Aorta (tissue), 5 donors: ENCODE data around the gene RIN3. TPM values are rescaled to one million over a fixed set of nuclear protein-coding genes. Genes with fewer than 3 reads are reported as not detected.

Experiments
- ATAC-seq: fragments of 200-7000 bp; cut with Tn5 transposase; one replicate; pipeline ENCODE4 v1.9.1; 2022; ENCODE audit warnings: moderate library complexity; ENCODE audit not compliant: low FRiP score
- DNase-seq, 2 donors: peaks; one replicate each; pipeline ENCODE4 v3.0.0-alpha.2; 2020
- H3K27ac ChIP-seq, 2 donors: one replicate each; pipeline ENCODE4 v1.5.1; 2013; ENCODE audit warnings: low read length in 2 of 2, mild to moderate bottlenecking in 2 of 2, moderate library complexity in 2 of 2, control low read depth in 1 of 2, inconsistent platforms in 1 of 2, low read depth in 1 of 2
- H3K27me3 ChIP-seq, 2 donors: one replicate each; pipeline ENCODE4 v1.6.1; 2013; ENCODE audit warnings: control low read depth in 1 of 2, low read length in 1 of 2, mild to moderate bottlenecking in 1 of 2, moderate library complexity in 1 of 2; ENCODE audit not compliant: insufficient read depth in 2 of 2, control insufficient read depth in 1 of 2
- H3K36me3 ChIP-seq, 2 donors: one replicate each; pipeline ENCODE4 v1.6.1; 2013; ENCODE audit warnings: control low read depth in 1 of 2, low read length in 1 of 2, mild to moderate bottlenecking in 1 of 2; ENCODE audit not compliant: insufficient read depth in 2 of 2, control insufficient read depth in 1 of 2
- H3K4me1 ChIP-seq, 2 donors: one replicate each; pipeline ENCODE4 v1.6.1; 2013; ENCODE audit warnings: low read length in 2 of 2, control low read depth in 1 of 2, mild to moderate bottlenecking in 1 of 2, moderate library complexity in 1 of 2; ENCODE audit not compliant: insufficient read depth in 2 of 2, control insufficient read depth in 1 of 2
- H3K4me3 ChIP-seq, 2 donors: one replicate each; pipeline ENCODE4 v1.5.1; 2013; ENCODE audit warnings: low read length in 2 of 2, control low read depth in 1 of 2, mild to moderate bottlenecking in 1 of 2
- H3K9me3 ChIP-seq: one replicate; pipeline ENCODE4 v1.6.1; 2013; ENCODE audit warnings: mild to moderate bottlenecking, low read length; ENCODE audit not compliant: control insufficient read depth
- WGBS, 2 donors: extraction: QIAGEN DNeasy Blood & Tissue Kit; methylation state at CpG; one replicate each; pipeline ENCODE4 v1.1.7; 2013; 5-methylcytosine and 5-hydroxymethylcytosine counted together
- intact Hi-C, 2 donors: fragments of 100-400 bp; cut with DNase I; formaldehyde crosslinking; loops; one replicate each; pipeline versions ENCODE4 v1.14.2 to v1.15.0; 2022
- polyA plus RNA-seq, 2 donors: library from polyadenylated mRNA; stranded (reverse); fragments of 200-250 nt; gene quantifications; one replicate each; pipeline ENCODE4 v1.2.3, GENCODE V29; 2013
- total RNA-seq, 2 donors: library from RNA; stranded (reverse); fragmentation: NEBNext Ultra II Directional; extraction: Animal tissue kit (Norgen Biotek cat#: 25700); gene quantifications; one replicate each; pipeline ENCODE4 v1.2.1, GENCODE V29; 2021
- donor health status: healthy with polysubstance abuse.
- donor health status: Bipolar disorder and iron deficiency.
- donor health status: DM: no; HTN: no; CAD: no.
- donor health status: DM: no; HTN: no; CAD: no.
- donor health status: DM: yes; HTN: yes; CAD: no.

The RIN3 gene
- total and polyA plus RNA-seq, 4 donors, result 10.5 to 53.8 (median 30.1) TPM

DNA sequence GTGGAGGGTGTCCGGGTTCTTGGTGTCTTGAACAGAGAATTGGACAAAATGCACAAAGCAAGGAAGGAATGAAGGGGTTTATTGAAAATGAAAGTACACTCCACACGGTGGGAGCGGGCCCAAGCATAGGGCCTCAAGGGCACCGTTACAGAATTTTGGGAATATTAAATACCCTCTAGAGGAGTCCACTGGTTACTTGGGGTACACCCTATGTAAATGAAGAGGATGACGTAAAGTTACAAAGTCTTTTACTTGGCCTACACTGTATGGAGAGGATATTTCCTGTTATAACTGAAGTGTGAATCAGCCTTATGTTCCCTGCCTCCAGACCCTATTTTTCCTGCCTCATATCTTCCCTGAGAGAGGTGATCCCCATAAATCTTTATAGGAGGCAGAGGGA, 102.6 kb downstream of the RIN3 start:
- Histone ChIP-seq H3K27ac (no peak overlapping the region), H3K27me3 (no peaks in the 10 kb centered on the region), H3K36me3 (no peaks in the 10 kb centered on the region), H3K4me1 (no peaks in the 10 kb centered on the region), H3K9me3 (no peaks in the 10 kb centered on the region), H3K4me3 (no peak overlapping the region)
- ATAC-seq, result no peak
- WGBS, 2 donors, result 94 to 95% methylated on average over 5 of the region's 5 CpGs
- no peak for DNase-seq
- intact Hi-C loops, result no loop called here

DNA sequence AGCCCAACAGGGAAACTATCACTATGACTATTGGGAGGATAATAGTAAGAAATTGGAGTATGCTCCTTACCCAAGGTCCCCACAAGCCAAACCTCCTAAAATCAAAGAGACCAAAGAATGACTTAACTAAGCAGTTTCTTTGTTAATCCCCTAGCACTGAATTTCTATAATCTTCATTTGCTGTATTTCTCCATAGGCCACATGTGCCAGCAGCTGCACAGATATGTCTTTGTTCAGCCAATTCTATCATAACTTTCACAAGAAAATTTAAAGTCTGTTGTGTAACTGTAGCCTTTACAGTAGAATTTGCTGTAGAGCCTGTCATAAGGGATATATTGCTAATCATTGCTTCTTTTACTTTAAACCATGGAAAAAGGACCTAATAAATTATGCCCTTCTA, 104.0 kb downstream of the RIN3 start:
- Histone ChIP-seq H3K36me3 (peaks cover 0 to under 1% of the 10 kb centered on the region in 2 donors), H3K27ac (no peak overlapping the region), H3K27me3 (peaks cover 0 to 1% of the 10 kb centered on the region in 2 donors), H3K4me1 (no peaks in the 10 kb centered on the region), H3K4me3 (no peak overlapping the region), H3K9me3 (peaks cover 2% of the 10 kb centered on the region)
- ATAC-seq (no peak), DNase-seq (no peak)
- intact Hi-C loops, result no loop called here

DNA sequence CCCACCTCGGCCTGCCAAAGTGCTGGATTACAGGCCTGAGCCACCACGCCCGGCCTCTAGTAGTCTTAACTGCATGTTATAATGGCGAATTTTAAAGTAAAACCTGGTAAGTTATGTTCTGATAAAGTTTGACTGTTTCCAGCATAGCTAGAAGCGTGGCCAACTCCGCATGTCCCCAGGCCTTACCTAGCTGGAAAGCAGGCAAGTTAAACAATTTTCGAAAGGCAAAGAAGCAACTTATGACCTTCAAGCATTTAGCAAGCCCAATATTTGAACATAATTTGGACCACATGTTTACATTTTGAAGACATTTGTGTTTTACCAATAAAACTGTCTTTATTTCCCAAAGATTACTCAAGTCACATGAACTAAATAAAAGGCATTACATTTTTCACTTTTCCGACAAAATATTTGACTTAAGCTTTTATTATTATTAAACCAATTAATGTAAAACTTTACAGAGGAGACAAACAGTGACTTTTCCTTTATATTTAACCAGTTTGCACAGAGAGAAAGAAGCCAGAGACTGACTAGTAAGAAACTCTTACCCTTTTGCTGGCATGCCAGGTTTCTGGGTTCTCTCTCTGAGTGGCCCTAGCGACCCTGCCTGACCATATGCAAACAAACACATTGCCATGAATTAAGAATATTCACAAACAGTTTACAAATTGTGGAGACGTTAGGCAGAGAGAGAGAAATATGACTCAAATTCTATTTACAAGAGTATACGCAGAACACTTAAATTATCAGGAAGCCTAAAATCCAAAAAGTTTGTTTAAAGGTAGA, 106.3 kb downstream of the RIN3 start:
- H3K27ac ChIP-seq, result no peak overlapping the region
- DNase-seq, result no peak
- H3K9me3 ChIP-seq, result peaks cover 2% of the 10 kb centered on the region
- peaks cover 0 to 9% of the 10 kb centered on the region in 2 donors for H3K36me3 ChIP-seq
- peaks cover 0 to 1% of the 10 kb centered on the region in 2 donors for H3K27me3 ChIP-seq
- 90 to 92% methylated on average over 11 of the region's 11 CpGs for WGBS, 2 donors
- H3K4me1 ChIP-seq, result no peaks in the 10 kb centered on the region
- H3K4me3 ChIP-seq, result no peak overlapping the region
- intact Hi-C loops, result no loop called here
- no peak for ATAC-seq

DNA sequence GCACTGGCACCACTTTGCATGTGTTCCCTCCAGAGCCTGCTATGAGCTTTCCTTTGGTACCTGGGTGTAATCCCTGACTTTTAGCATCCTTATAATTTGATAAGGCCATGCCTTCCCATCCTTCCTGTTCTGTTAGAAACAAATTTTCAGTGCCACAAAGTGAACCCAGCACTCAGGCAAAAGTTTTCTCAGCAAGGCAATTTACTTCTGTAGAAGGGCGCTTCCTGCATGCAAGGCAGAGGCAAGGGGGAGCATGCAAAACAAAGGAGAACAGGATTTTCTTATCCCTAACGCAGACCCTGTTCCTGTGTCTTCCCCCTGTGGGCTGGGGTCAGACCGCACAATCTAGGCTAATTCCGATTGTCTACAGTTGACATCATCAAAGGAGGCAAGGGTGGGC, 108.7 kb downstream of the RIN3 start:
- Histone ChIP-seq H3K27me3 (peaks cover 0 to 1% of the 10 kb centered on the region in 2 donors), H3K4me3 (no peak overlapping the region), H3K27ac (no peak overlapping the region), H3K4me1 (no peaks in the 10 kb centered on the region), H3K36me3 (peaks cover 0 to 13% of the 10 kb centered on the region in 2 donors), H3K9me3 (peaks cover 2% of the 10 kb centered on the region)
- DNase-seq (no peak), ATAC-seq (no peak)
- intact Hi-C loops, result no loop called here
- WGBS, 2 donors, result 97 to 98% methylated on average over 4 of the region's 4 CpGs

DNA sequence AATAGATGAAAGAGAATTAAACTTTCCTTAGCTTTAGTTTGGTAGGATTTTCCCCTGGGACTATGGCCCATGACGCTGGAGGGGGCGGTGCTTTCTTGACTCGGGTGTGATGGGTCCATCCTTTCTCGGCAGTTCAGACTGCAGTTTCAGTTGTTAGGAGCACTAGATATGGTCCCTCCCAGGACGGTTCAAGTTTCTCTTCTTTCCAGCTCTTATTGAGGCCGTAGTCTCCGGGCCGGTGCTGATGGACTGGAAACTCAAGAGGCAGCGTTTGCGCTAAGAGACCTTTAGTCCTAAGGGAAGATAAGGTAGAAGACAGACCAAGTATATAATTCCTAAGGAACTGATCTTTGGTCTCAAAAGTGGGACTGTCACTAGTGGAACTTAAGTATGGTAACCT, 111.2 kb downstream of the RIN3 start:
- Histone ChIP-seq H3K27me3 (peaks cover 0 to 1% of the 10 kb centered on the region in 2 donors), H3K36me3 (peaks cover 0 to 13% of the 10 kb centered on the region in 2 donors), H3K4me1 (no peaks in the 10 kb centered on the region), H3K9me3 (peaks cover 4% of the 10 kb centered on the region), H3K27ac (no peak overlapping the region), H3K4me3 (no peak overlapping the region)
- DNase-seq (no peak), ATAC-seq (no peak)
- 93 to 95% methylated on average over 10 of the region's 10 CpGs for WGBS, 2 donors
- intact Hi-C loops, result no loop called here

DNA sequence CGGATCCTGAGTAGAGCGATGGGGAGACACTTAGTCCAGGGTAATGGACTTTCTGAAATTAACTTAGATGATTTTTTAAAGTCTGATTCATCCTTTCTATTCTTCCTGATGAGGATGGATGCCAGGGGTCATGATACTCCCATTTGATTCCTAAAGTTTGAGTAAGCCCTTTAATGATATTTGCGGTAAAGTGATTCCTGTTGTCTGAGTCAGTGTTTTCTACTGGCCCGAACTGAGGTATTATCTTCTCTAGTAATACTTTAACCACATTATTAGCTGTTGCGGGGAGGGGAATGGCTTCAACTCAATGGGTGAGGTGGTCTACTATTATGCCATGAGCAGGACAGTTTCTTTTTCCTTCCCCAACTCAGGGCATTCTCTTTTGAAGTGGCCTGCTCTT, 111.6 kb downstream of the RIN3 start:
- no peaks in the 10 kb centered on the region for H3K4me1 ChIP-seq
- peaks cover 0 to 13% of the 10 kb centered on the region in 2 donors for H3K36me3 ChIP-seq
- 86 to 87% methylated on average over 5 of the region's 5 CpGs for WGBS, 2 donors
- no peak overlapping the region for H3K4me3 ChIP-seq
- intact Hi-C loops, result no loop called here
- H3K27me3 ChIP-seq, result peaks cover 0 to 1% of the 10 kb centered on the region in 2 donors
- H3K27ac ChIP-seq, result no peak overlapping the region
- H3K9me3 ChIP-seq, result peaks cover 4% of the 10 kb centered on the region
- no peak for ATAC-seq
- DNase-seq, result no peak

DNA sequence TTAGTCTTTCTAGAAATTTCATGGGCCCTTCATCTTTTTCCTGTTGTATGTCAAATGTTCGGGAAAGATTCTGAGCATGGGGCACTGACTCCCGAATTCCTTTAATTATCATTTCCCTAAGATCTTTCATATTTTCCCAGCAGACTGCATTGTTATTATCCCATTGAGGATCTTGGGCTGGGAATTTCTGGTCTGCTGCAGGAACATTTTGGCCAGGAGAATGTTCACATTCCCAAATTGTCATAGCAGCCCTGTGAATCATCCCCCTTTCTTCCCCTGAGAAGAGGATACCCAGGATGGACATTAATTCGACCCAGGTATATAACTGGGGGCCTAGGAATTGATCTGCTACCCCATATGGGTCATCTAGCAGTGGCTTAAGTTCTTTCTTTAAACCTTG, 112.5 kb downstream of the RIN3 start:
- Histone ChIP-seq H3K4me3 (no peak overlapping the region), H3K36me3 (peaks cover 0 to 13% of the 10 kb centered on the region in 2 donors), H3K27ac (no peak overlapping the region), H3K4me1 (no peaks in the 10 kb centered on the region), H3K27me3 (peaks cover 0 to 1% of the 10 kb centered on the region in 2 donors), H3K9me3 (peaks cover 4% of the 10 kb centered on the region)
- intact Hi-C loops, result no loop called here
- ATAC-seq, result no peak
- no peak for DNase-seq
- 89 to 91% methylated on average over 3 of the region's 3 CpGs for WGBS, 2 donors

DNA sequence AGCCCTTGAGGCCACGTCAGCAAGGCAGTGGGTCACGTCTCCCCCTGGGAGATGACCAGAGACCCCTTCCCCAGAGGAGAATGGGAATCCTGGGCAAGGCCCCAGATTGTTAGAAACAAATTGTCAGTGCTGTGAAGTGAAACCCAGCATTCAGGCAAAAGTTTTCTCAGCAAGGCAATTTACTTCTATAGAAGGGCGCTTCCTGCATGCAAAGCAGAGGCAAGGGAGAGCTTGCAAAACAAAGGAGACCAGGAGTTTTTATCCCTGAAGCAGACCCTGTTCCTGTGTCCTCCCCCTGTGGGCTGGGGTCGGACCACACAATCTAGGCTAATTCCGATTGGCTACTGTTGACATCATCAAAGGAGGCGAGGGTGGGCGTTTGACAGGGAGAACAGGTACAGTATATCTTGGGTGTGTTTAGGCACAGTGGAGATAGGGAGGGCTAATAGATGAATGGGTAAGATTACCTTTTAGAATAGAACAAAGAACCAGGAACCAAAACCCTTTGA, 114.2 kb downstream of the RIN3 start:
- Histone ChIP-seq H3K36me3 (peaks cover 0 to 10% of the 10 kb centered on the region in 2 donors), H3K27ac (no peak overlapping the region), H3K27me3 (no peaks in the 10 kb centered on the region), H3K9me3 (peaks cover 2% of the 10 kb centered on the region), H3K4me3 (no peak overlapping the region), H3K4me1 (no peaks in the 10 kb centered on the region)
- WGBS, 2 donors, result 96 to 97% methylated on average over 7 of the region's 7 CpGs
- DNase-seq (no peak), ATAC-seq (no peak)
- intact Hi-C loops, result no loop called here

DNA sequence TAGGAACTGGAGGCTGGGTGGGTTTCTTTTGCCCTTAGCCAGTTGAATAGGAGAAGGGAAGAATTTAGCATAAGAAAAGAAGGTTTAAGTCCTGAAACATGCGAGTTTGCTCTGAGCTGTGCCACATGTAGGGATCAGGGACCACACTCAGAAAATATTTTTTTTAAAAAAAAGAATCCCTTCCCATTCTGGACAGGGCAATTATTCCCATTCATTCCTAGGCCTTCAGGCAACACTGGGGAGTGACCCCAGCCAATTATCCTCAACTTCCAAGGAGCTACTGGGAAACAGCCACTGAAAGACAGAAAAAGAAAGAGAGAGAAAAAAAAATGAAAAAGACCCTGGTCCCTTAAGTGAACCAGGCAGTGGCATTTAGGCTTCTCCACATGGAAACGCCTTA, 115.1 kb downstream of the RIN3 start:
- Histone ChIP-seq H3K27ac (no peak overlapping the region), H3K36me3 (peaks cover 0 to 4% of the 10 kb centered on the region in 2 donors), H3K4me3 (no peak overlapping the region), H3K27me3 (no peaks in the 10 kb centered on the region), H3K4me1 (no peaks in the 10 kb centered on the region), H3K9me3 (peaks cover 2% of the 10 kb centered on the region)
- no peak for DNase-seq
- no peak for ATAC-seq
- 91 to 92% methylated on average over 2 of the region's 2 CpGs for WGBS, 2 donors
- intact Hi-C loops, result no loop called here
